ENCODE data around the gene PIM1.

The PIM1 gene

DNA sequence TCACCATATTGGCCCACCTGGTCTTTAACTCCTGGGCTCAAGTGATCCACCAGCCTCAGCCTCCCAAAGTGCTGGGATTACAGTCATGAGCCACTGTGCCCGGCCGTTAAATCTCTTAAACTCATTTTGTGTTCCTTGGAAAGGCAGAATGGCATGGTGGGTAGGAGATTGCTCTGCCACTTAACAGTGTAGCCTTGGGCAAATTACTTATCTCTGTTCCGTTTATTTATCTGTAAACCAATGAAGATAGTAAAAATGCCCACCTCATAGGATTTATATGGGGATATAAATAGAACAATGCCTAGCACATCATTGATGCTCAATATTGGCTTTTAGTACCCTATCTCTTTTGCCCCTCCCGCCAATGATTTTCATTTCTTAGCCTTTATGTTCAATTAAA, 7.2 kb upstream of the PIM1 start:
- no peak overlapping the region for H3K4me3 ChIP-seq (ENCODE audit: low read length)
- no peaks in the 10 kb centered on the region for H3K9me3 ChIP-seq (replicated peaks; ENCODE audit: low read length)
- H3K4me2 ChIP-seq (ENCODE audit: low read length), result no peak overlapping the region
- H3K27me3 ChIP-seq (ENCODE audit: control insufficient read depth, insufficient read depth, low read length), result no peaks in the 10 kb centered on the region
- H3K9ac ChIP-seq (ENCODE audit: low read depth, low read length), result no peak overlapping the region
- H3K36me3 ChIP-seq (ENCODE audit: insufficient read depth, low read length), result no peaks in the 10 kb centered on the region
- H3K4me1 ChIP-seq (ENCODE audit: control insufficient read depth, insufficient read depth, low read length), result peaks cover 16% of the 10 kb centered on the region

DNA sequence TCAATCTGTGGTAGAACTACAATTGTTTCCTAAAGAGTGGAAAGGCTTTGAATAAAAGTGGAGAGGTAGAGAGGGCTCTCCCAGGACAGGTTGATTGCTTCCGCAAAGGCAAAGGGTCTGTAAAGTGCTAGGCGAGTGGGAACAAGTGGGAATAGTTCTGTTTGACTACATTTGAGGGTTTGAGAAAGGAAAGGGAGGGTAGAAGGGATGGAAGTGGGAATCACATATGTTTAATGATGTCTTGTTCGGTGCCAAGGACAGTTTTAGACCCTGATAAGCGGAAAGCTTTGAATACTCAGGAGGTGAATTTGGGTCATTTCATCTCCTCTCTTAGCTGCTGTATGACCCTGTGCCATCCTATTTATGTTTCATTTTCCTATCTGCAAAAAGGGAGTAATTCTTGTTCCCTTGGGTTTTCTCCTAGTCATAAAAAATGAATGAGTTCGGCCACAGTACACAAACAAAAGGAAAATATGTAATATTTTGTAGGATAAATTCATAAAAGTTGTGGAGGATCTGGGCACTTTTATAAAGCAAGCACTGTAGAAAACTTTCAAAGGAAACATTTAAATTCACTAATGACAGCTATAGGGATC, 1.7 kb upstream of the PIM1 start:
- H3K36me3 ChIP-seq (ENCODE audit: insufficient read depth, low read length), result no peaks in the 10 kb centered on the region
- H3K9ac ChIP-seq (ENCODE audit: low read depth, low read length), result peak overlapping the region; percentile 87
- H3K9me3 ChIP-seq (replicated peaks; ENCODE audit: low read length), result no peaks in the 10 kb centered on the region
- peaks cover 21% of the 10 kb centered on the region for H3K4me1 ChIP-seq (ENCODE audit: control insufficient read depth, insufficient read depth, low read length)
- no peaks in the 10 kb centered on the region for H3K27me3 ChIP-seq (ENCODE audit: control insufficient read depth, insufficient read depth, low read length)
- no peak overlapping the region for H3K4me3 ChIP-seq (ENCODE audit: low read length)
- H3K4me2 ChIP-seq (ENCODE audit: low read length), result peak overlapping the region; percentile 91

DNA sequence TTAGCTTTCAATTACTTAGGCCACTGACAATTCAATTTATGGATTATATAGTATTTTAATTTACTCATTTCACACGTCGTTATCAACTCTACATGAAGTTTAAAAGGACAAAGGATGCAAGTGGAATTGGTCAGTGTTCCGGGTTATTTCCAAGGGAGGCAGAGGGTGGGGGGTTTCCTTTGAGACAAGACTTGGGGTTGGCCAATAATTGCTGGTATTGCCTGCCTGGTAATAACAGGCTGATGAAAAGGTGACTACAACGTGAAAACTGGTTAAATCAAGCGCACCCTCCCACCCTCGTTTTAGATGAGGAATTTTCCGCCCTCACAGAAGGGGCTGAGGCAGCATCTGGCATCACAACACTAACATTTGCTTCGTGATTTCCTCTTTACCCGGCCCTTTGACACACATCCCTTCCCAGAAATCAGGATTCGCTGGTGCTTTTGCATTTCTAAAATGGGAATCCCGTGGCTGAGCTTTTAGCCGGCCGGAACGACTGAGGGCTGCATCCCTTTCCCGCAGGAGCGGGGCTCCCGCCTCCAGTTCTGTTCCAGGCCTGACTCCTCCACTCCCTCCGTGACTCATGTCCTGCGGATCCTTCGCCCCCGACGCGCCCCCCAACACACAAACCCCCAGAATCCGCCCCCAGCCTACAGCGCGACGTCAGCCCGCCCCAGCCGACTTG, 999 bp upstream of the PIM1 start:
- H3K4me1 ChIP-seq (ENCODE audit: control insufficient read depth, insufficient read depth, low read length), result peaks cover 21% of the 10 kb centered on the region
- no peaks in the 10 kb centered on the region for H3K9me3 ChIP-seq (replicated peaks; ENCODE audit: low read length)
- H3K4me2 ChIP-seq (ENCODE audit: low read length), result peak overlapping the region; percentile 91
- peak overlapping the region; percentile 74 for H3K4me3 ChIP-seq (ENCODE audit: low read length)
- peak overlapping the region; percentile 87 for H3K9ac ChIP-seq (ENCODE audit: low read depth, low read length)
- H3K36me3 ChIP-seq (ENCODE audit: insufficient read depth, low read length), result peaks cover 6% of the 10 kb centered on the region
- no peaks in the 10 kb centered on the region for H3K27me3 ChIP-seq (ENCODE audit: control insufficient read depth, insufficient read depth, low read length)

DNA sequence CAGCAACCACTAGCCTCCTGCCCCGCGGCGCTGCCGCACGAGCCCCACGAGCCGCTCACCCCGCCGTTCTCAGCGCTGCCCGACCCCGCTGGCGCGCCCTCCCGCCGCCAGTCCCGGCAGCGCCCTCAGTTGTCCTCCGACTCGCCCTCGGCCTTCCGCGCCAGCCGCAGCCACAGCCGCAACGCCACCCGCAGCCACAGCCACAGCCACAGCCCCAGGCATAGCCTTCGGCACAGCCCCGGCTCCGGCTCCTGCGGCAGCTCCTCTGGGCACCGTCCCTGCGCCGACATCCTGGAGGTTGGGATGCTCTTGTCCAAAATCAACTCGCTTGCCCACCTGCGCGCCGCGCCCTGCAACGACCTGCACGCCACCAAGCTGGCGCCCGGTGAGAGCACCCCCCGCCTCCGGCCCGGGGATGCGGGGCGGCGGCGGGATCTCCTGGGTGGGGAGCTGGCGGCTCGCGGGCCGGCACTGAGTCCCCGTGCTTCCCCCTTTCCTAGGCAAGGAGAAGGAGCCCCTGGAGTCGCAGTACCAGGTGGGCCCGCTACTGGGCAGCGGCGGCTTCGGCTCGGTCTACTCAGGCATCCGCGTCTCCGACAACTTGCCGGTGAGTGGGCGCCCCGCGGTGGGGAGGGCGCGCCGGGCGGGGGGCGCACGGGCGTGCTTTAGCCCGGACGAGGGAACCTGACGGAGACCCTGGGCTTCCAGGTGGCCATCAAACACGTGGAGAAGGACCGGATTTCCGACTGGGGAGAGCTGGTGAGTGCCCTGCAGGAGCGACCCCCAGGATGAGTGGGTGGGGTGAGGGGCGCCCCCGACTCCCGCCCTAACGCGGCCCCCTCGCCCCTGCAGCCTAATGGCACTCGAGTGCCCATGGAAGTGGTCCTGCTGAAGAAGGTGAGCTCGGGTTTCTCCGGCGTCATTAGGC, 585 bp downstream of the PIM1 start:
- peak overlapping the region; percentile 87 for H3K4me3 ChIP-seq (ENCODE audit: low read length)
- H3K4me2 ChIP-seq (ENCODE audit: low read length), result peak overlapping the region; percentile 99
- H3K36me3 ChIP-seq (ENCODE audit: insufficient read depth, low read length), result peaks cover 19% of the 10 kb centered on the region
- H3K4me1 ChIP-seq (ENCODE audit: control insufficient read depth, insufficient read depth, low read length), result peaks cover 21% of the 10 kb centered on the region
- no peaks in the 10 kb centered on the region for H3K27me3 ChIP-seq (ENCODE audit: control insufficient read depth, insufficient read depth, low read length)
- peak overlapping the region; percentile 88 for H3K9ac ChIP-seq (ENCODE audit: low read depth, low read length)
- no peaks in the 10 kb centered on the region for H3K9me3 ChIP-seq (replicated peaks; ENCODE audit: low read length)

DNA sequence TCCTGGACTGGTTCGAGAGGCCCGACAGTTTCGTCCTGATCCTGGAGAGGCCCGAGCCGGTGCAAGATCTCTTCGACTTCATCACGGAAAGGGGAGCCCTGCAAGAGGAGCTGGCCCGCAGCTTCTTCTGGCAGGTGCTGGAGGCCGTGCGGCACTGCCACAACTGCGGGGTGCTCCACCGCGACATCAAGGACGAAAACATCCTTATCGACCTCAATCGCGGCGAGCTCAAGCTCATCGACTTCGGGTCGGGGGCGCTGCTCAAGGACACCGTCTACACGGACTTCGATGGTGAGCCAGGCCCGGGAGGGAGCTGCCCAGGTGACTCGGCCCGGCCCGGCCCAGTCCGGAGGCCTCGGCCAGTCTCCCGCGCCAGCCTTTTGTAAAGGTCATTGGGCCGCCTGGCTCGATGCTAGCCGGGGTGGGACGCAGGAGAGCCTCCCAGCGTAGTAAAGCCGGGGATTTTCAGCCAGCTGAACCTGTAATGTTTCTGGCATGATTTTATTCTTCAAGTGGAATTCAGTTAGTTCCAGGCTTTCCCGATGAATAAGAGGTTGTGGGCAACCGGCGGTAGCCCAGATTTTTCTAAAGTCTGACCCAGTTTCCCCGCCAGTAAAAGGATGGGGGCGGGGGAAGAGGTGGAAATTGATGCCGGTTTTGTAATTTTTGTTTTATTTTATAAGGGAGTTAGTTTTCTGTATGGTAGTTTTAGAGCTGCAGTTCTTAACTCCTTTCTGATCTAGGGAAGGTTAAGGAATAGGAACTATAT, 1.4 kb downstream of the PIM1 start:
- H3K4me2 ChIP-seq (ENCODE audit: low read length), result peak overlapping the region; percentile 99
- peak overlapping the region; percentile 87 for H3K4me3 ChIP-seq (ENCODE audit: low read length)
- H3K36me3 ChIP-seq (ENCODE audit: insufficient read depth, low read length), result peaks cover 19% of the 10 kb centered on the region
- H3K9me3 ChIP-seq (replicated peaks; ENCODE audit: low read length), result no peaks in the 10 kb centered on the region
- no peaks in the 10 kb centered on the region for H3K27me3 ChIP-seq (ENCODE audit: control insufficient read depth, insufficient read depth, low read length)
- peaks cover 21% of the 10 kb centered on the region for H3K4me1 ChIP-seq (ENCODE audit: control insufficient read depth, insufficient read depth, low read length)
- peak overlapping the region; percentile 88 for H3K9ac ChIP-seq (ENCODE audit: low read depth, low read length)

DNA sequence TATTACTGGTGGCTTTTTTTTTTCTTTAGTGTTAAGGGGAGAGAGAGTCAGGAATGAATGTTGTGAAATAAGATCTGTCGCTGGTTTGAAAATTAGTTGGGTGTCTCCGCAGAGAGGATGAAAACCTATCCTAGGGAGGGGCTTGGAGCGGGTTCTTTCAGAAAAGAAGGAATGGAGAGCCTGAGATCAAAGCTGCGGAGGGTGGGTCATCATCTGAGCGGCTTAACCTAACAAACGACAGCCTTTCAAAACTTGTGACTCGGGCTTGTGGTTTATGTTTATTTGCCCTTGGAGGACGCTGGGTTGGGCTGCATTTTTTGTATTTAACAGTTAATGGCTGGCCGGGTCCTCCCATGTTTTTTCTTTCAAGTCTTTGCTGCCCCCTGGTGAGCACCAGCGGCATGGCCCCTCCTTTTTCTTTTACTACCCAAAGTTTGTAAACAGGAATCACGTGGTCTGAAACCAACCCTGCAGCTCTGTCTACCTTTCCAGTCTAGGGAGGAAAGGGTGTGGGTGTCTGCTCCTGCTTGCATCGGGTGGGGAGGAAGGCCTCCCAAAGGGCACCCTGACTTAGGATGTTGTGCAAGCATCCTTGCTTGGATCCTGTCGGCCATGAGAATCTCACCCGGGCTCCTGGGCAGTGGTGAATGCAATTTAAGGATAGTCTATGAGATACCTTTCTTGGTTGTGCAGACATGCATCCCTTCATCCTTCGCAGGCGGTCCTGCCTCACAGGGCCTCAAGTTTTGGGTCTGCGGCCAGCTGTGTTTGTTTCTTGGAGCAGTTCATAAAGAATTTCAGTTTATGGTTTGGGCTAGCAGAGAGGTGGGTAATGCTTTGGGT, 2.2 kb downstream of the PIM1 start:
- Histone ChIP-seq H3K9ac (ENCODE audit: low read depth, low read length) (peak overlapping the region; percentile 88), H3K4me3 (ENCODE audit: low read length) (peak overlapping the region; percentile 87), H3K27me3 (ENCODE audit: control insufficient read depth, insufficient read depth, low read length) (no peaks in the 10 kb centered on the region), H3K36me3 (ENCODE audit: insufficient read depth, low read length) (peaks cover 19% of the 10 kb centered on the region), H3K4me2 (ENCODE audit: low read length) (peak overlapping the region; percentile 99), H3K4me1 (ENCODE audit: control insufficient read depth, insufficient read depth, low read length) (peaks cover 21% of the 10 kb centered on the region), H3K9me3 (replicated peaks; ENCODE audit: low read length) (no peaks in the 10 kb centered on the region)

DNA sequence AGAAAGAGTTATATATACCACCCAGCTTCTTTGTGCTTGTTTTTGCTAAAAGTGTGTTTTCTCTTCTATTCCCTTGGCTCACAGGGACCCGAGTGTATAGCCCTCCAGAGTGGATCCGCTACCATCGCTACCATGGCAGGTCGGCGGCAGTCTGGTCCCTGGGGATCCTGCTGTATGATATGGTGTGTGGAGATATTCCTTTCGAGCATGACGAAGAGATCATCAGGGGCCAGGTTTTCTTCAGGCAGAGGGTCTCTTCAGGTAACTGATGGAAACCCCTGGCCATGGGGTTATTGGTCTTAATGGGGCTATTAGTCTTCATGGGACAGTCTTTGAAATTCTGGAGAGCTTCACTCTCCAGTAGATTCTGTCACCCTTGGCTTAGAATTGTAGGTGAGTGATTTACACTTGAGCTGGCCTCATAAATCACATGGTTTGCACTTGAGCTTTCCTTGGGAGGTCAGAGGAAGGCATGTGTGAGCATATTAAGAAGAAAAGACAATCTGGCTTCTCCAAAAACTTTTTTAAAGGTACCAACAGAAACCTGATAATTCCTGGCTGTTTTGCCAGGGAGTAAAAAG, 3.0 kb downstream of the PIM1 start:
- H3K4me1 ChIP-seq (ENCODE audit: control insufficient read depth, insufficient read depth, low read length), result peaks cover 21% of the 10 kb centered on the region
- H3K4me2 ChIP-seq (ENCODE audit: low read length), result no peak overlapping the region
- no peak overlapping the region for H3K4me3 ChIP-seq (ENCODE audit: low read length)
- H3K36me3 ChIP-seq (ENCODE audit: insufficient read depth, low read length), result peaks cover 19% of the 10 kb centered on the region
- no peak overlapping the region for H3K9ac ChIP-seq (ENCODE audit: low read depth, low read length)
- no peaks in the 10 kb centered on the region for H3K9me3 ChIP-seq (replicated peaks; ENCODE audit: low read length)
- H3K27me3 ChIP-seq (ENCODE audit: control insufficient read depth, insufficient read depth, low read length), result no peaks in the 10 kb centered on the region

DNA sequence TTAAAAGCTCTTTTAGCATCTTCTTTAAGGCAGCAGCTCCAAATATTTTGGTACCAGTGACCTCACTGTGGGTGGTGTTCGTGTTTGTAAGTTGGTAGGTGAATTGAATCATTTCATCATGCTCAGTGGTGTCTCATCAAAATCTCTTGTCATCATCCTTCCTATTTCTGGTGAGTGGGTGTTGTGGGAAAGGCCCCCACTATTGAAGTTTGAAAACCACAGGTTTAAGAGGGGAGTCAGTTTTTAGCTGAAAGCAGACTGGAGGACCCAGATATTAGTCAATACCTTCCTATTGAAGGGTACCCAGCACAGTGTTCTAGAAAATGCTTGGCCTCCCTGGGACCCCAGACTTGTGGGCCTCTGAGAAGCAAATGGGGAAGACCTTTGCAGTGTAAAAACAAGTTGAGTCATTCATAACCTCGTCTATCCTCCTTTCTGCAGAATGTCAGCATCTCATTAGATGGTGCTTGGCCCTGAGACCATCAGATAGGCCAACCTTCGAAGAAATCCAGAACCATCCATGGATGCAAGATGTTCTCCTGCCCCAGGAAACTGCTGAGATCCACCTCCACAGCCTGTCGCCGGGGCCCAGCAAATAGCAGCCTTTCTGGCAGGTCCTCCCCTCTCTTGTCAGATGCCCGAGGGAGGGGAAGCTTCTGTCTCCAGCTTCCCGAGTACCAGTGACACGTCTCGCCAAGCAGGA, 3.7 kb downstream of the PIM1 start:
- H3K9me3 ChIP-seq (replicated peaks; ENCODE audit: low read length), result no peaks in the 10 kb centered on the region
- no peak overlapping the region for H3K4me3 ChIP-seq (ENCODE audit: low read length)
- no peak overlapping the region for H3K9ac ChIP-seq (ENCODE audit: low read depth, low read length)
- H3K36me3 ChIP-seq (ENCODE audit: insufficient read depth, low read length), result peaks cover 19% of the 10 kb centered on the region
- H3K4me2 ChIP-seq (ENCODE audit: low read length), result no peak overlapping the region
- H3K4me1 ChIP-seq (ENCODE audit: control insufficient read depth, insufficient read depth, low read length), result peaks cover 19% of the 10 kb centered on the region
- no peaks in the 10 kb centered on the region for H3K27me3 ChIP-seq (ENCODE audit: control insufficient read depth, insufficient read depth, low read length)

DNA sequence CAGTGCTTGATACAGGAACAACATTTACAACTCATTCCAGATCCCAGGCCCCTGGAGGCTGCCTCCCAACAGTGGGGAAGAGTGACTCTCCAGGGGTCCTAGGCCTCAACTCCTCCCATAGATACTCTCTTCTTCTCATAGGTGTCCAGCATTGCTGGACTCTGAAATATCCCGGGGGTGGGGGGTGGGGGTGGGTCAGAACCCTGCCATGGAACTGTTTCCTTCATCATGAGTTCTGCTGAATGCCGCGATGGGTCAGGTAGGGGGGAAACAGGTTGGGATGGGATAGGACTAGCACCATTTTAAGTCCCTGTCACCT, 4.2 kb downstream of the PIM1 start:
- Histone ChIP-seq H3K4me1 (ENCODE audit: control insufficient read depth, insufficient read depth, low read length) (peaks cover 14% of the 10 kb centered on the region), H3K36me3 (ENCODE audit: insufficient read depth, low read length) (peaks cover 19% of the 10 kb centered on the region), H3K4me3 (ENCODE audit: low read length) (no peak overlapping the region), H3K9me3 (replicated peaks; ENCODE audit: low read length) (no peaks in the 10 kb centered on the region), H3K4me2 (ENCODE audit: low read length) (no peak overlapping the region), H3K27me3 (ENCODE audit: control insufficient read depth, insufficient read depth, low read length) (no peaks in the 10 kb centered on the region), H3K9ac (ENCODE audit: low read depth, low read length) (no peak overlapping the region)

Measured in skeletal muscle satellite cell (primary cell).